ENCODE measurements around the gene NDUFS2. TPM values are rescaled to one million over a fixed set of nuclear protein-coding genes. Genes with fewer than 3 reads are reported as not detected.

Gene NDUFS2
- total RNA-seq, 4 donors from 2014 or later, result 68.5 to 131 (median 122) TPM

DNA sequence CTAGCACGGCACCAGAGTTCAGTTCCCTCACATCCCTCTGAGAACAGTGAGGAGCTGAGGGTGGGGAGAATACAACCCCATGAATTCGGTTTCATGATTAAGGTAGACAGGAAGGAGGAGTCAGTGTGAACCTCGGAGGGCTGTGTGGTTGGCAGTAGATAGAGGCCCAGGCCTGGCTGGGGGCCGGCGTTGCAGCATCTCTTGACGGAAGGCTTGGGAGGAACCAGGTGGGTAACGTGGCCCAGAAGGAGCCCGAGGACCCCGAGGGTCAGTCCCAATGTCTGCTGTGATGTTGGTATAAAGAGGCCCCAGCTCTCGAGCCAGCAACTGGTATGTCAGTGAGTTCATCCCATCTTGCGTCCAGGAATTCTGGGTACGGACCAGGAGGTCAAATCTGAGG is 30.5 kb upstream of the NDUFS2 start:
- Histone ChIP-seq H3K36me3 (peaks cover 41 to 80% (median 78%) of the 10 kb centered on the region in 4 donors), H3K4me3 (no peak overlapping the region), H3K4me1 (peaks cover 34 to 50% (median 47%) of the 10 kb centered on the region in 4 donors), H3K27ac (replicated peaks in 1 of 4) (peak overlapping the region in 3 of 4 donors; percentile 32 to 41 (median 40)), H3K9me3 (no peaks in the 10 kb centered on the region), H3K27me3 (no peaks in the 10 kb centered on the region)
- WGBS, result 91% methylated on average over 9 of the region's 12 CpGs
- DNase-seq (ENCODE audit: extremely low spot score), result no peak
- intact Hi-C loops (cut with DNase I), result no loop called here
- no peak for TF ChIP-seq EP300 (IDR thresholded peaks at IDR 0.05)
- no peak for TF ChIP-seq POLR2A (IDR thresholded peaks at IDR 0.05; ENCODE audit: low read depth)

- no peak overlapping the region for H3K4me3 ChIP-seq
- peaks cover 28 to 44% (median 43%) of the 10 kb centered on the region in 4 donors for H3K4me1 ChIP-seq
- 77% methylated on average over 1 of the region's 1 CpG for WGBS
- TF ChIP-seq POLR2AphosphoS5 (IDR thresholded peaks at IDR 0.05) (no peak), EP300 (IDR thresholded peaks at IDR 0.05) (no peak), POLR2A (IDR thresholded peaks at IDR 0.05; ENCODE audit: low read depth) (no peak), CTCF (IDR thresholded peaks at IDR 0.05) (no peak)
- peaks cover 41 to 80% (median 78%) of the 10 kb centered on the region in 4 donors for H3K36me3 ChIP-seq
- DNase-seq (ENCODE audit: extremely low spot score), result no peak
- intact Hi-C loops (cut with DNase I), result no loop called here
- no peaks in the 10 kb centered on the region for H3K27me3 ChIP-seq
- H3K9me3 ChIP-seq, result no peaks in the 10 kb centered on the region
- H3K27ac ChIP-seq (replicated peaks in 1 of 4), result peak overlapping the region; percentile 20 to 50 (median 40)
These were observed 29.8 kb upstream of the NDUFS2 start for GRCh38 chr1:161172349-161172748.

- peak overlapping the region; percentile 20 to 66 (median 40) for H3K27ac ChIP-seq (replicated peaks in 1 of 4)
- TF ChIP-seq POLR2AphosphoS5 (IDR thresholded peaks at IDR 0.05) (peak; percentile 6 to 54), EP300 (IDR thresholded peaks at IDR 0.05) (no peak)
- peaks cover 27 to 43% (median 42%) of the 10 kb centered on the region in 4 donors for H3K4me1 ChIP-seq
- intact Hi-C loops (cut with DNase I), result no loop called here
- H3K36me3 ChIP-seq, result peaks cover 41 to 80% (median 78%) of the 10 kb centered on the region in 4 donors
- DNase-seq (ENCODE audit: extremely low spot score), result no peak
- no peaks in the 10 kb centered on the region for H3K9me3 ChIP-seq
- WGBS, result 45% methylated on average over 4 of the region's 4 CpGs
- no peaks in the 10 kb centered on the region for H3K27me3 ChIP-seq
- H3K4me3 ChIP-seq, result no peak overlapping the region
These were observed 29.3 kb upstream of the NDUFS2 start for GRCh38 chr1:161172776-161173376.

GRCh38 chr1:161173711-161174110 is 28.5 kb upstream of the NDUFS2 start:
- 93% methylated on average over 11 of the region's 11 CpGs for WGBS
- DNase-seq (ENCODE audit: extremely low spot score), result no peak
- peaks cover 30 to 46% (median 39%) of the 10 kb centered on the region in 4 donors for H3K4me1 ChIP-seq
- peak overlapping the region in 3 of 4 donors; percentile 20 to 66 (median 40) for H3K27ac ChIP-seq (replicated peaks in 1 of 4)
- H3K9me3 ChIP-seq, result no peaks in the 10 kb centered on the region
- peaks cover 41 to 76% (median 72%) of the 10 kb centered on the region in 4 donors for H3K36me3 ChIP-seq
- intact Hi-C loops (cut with DNase I), result no loop called here
- H3K27me3 ChIP-seq, result no peaks in the 10 kb centered on the region
- H3K4me3 ChIP-seq, result no peak overlapping the region
- TF ChIP-seq CTCF (IDR thresholded peaks at IDR 0.05) (no peak), EP300 (IDR thresholded peaks at IDR 0.05) (no peak), POLR2A (IDR thresholded peaks at IDR 0.05; ENCODE audit: low read depth) (no peak), POLR2AphosphoS5 (IDR thresholded peaks at IDR 0.05) (no peak)

DNA sequence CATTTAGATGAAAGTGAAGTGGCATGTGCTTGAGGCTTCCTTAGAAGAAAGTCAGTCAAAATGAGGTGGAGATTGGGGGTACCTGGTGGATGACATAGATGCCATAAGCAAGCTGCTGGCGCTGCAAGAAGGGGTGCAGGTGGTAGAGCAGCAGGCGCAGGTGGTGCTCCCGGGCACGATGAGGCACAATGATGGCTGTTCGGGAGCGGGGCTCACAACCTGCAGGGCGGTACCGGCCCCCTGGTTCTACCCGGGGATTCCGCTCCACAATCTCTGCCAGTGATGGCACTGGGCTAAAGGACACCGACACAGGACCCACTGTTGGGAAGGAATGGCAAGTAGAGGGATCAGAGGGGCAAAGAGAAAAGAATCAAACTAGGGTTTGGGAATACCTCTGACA is 27.3 kb upstream of the NDUFS2 start:
- TF ChIP-seq POLR2A (IDR thresholded peaks at IDR 0.05; ENCODE audit: low read depth) (no peak), EP300 (IDR thresholded peaks at IDR 0.05) (no peak), POLR2AphosphoS5 (IDR thresholded peaks at IDR 0.05) (no peak), CTCF (IDR thresholded peaks at IDR 0.05) (no peak)
- H3K27me3 ChIP-seq, result no peaks in the 10 kb centered on the region
- no peak overlapping the region for H3K4me3 ChIP-seq
- no peak for DNase-seq (ENCODE audit: extremely low spot score)
- 85% methylated on average over 11 of the region's 11 CpGs for WGBS
- intact Hi-C loops (cut with DNase I), result no loop called here
- H3K4me1 ChIP-seq, result peaks cover 30 to 46% (median 39%) of the 10 kb centered on the region in 4 donors
- H3K27ac ChIP-seq (replicated peaks in 1 of 4), result peak overlapping the region in 1 of 4 donors; percentile 92
- H3K36me3 ChIP-seq, result peaks cover 41 to 64% (median 60%) of the 10 kb centered on the region in 4 donors
- no peaks in the 10 kb centered on the region for H3K9me3 ChIP-seq
